CD4-positive, CD25-positive, alpha-beta regulatory T cell (primary cell): Measurements from ENCODE around the gene CRYGA. TPM values are rescaled to one million over a fixed set of nuclear protein-coding genes. Genes with fewer than 3 reads are reported as not detected.

Experiments
- ATAC-seq, 2 donors: fragments of 150-1000 bp; cut with Tn5 transposase; one replicate each; pipeline ENCODE4 v1.10.0; 2021; ENCODE audit warnings: low read depth in 2 of 2, moderate number of reproducible peaks in 2 of 2, moderate library complexity in 1 of 2
- DNase-seq, 3 donors: peaks; one replicate each; pipeline versions ENCODE4 v3.0.0 to v3.0.0-alpha.2; 2012 to 2022; ENCODE audit warnings: mixed read lengths in 1 of 3
- H3K27ac ChIP-seq: one replicate; pipeline ENCODE4 v1.7.0; 2013; ENCODE audit warnings: mild to moderate bottlenecking, low read length; ENCODE audit not compliant: insufficient read depth, poor library complexity, severe bottlenecking
- H3K27me3 ChIP-seq: one replicate; pipeline ENCODE4 v1.7.0; 2013; ENCODE audit warnings: low read length; ENCODE audit not compliant: control insufficient read depth, insufficient read depth
- H3K36me3 ChIP-seq: one replicate; pipeline ENCODE4 v1.7.0; 2013; ENCODE audit warnings: mild to moderate bottlenecking, low read length, moderate library complexity; ENCODE audit not compliant: control insufficient read depth, insufficient read depth
- H3K4me1 ChIP-seq: 2 replicates; pipeline ENCODE4 v1.7.0; 2013; ENCODE audit warnings: mild to moderate bottlenecking, low read length; ENCODE audit not compliant: insufficient read depth, control insufficient read depth, poor library complexity, severe bottlenecking
- H3K4me3 ChIP-seq: one replicate; pipeline ENCODE4 v1.7.0; 2013; ENCODE audit warnings: low read depth, mild to moderate bottlenecking, low read length, moderate library complexity
- H3K9me3 ChIP-seq, 2 experiments: 1 replicate in 1 of 2; 2 replicates in 1 of 2; pipeline ENCODE4 v1.7.0; 2013; ENCODE audit warnings: low read length in 2 of 2, mild to moderate bottlenecking in 1 of 2, moderate library complexity in 1 of 2; ENCODE audit not compliant: control insufficient read depth in 2 of 2
- H3K27ac Mint-ChIP-seq, 3 donors: one replicate each; pipeline ENCODE4 v1.8.0; 2020 to 2022; ENCODE audit warnings: mild to moderate bottlenecking in 3 of 3, mixed read lengths in 3 of 3, moderate library complexity in 2 of 3
- H3K27me3 Mint-ChIP-seq: one replicate; pipeline ENCODE4 v1.8.0; 2022; ENCODE audit warnings: mild to moderate bottlenecking, mixed read lengths
- H3K36me3 Mint-ChIP-seq: one replicate; pipeline ENCODE4 v1.8.0; 2020; ENCODE audit warnings: mixed read lengths
- H3K4me1 Mint-ChIP-seq, 4 donors: one replicate each; pipeline ENCODE4 v1.8.0; 2020 to 2022; ENCODE audit warnings: mixed read lengths in 4 of 4, mild to moderate bottlenecking in 1 of 4
- H3K4me3 Mint-ChIP-seq, 4 donors: one replicate each; pipeline ENCODE4 v1.8.0; 2020 to 2022; ENCODE audit warnings: mild to moderate bottlenecking in 4 of 4, mixed read lengths in 4 of 4, moderate library complexity in 3 of 4
- H3K9me3 Mint-ChIP-seq, 7 donors: one replicate each; pipeline ENCODE4 v1.8.0; 2020 to 2022; ENCODE audit warnings: mixed read lengths in 7 of 7, mild to moderate bottlenecking in 3 of 7, moderate library complexity in 2 of 7
- polyA plus RNA-seq, 4 donors: library from polyadenylated mRNA; unstranded; fragments of 300-500 nt; fragmentation: Illumina TruSeq; gene quantifications; one replicate each; pipeline ENCODE4 v1.2.3, GENCODE V29; 2021
- total RNA-seq: library from RNA; stranded (reverse); gene quantifications from one replicate; pipeline ENCODE4 v1.2.3, GENCODE V29; 2022

CRYGA gene
- not detected for total RNA-seq
- polyA plus RNA-seq: not detected

- Mint-ChIP-seq H3K27me3 (no peaks in the 10 kb centered on the region), H3K9me3 (peaks cover 0 to 2% (median 0%) of the 10 kb centered on the region in 7 donors), H3K36me3 (no peaks in the 10 kb centered on the region), H3K27ac (no peak within 1 kb of the TSS), H3K4me1 (no peaks in the 10 kb centered on the region), H3K4me3 (no peak within 1 kb of the TSS)
- DNase-seq: no peak
- H3K27ac ChIP-seq: no peak within 1 kb of the TSS
- H3K4me3 ChIP-seq: no peak within 1 kb of the TSS
- H3K4me1 ChIP-seq: no peaks in the 10 kb centered on the region
- H3K27me3 ChIP-seq: no peaks in the 10 kb centered on the region
- no peaks in the 10 kb centered on the region for H3K36me3 ChIP-seq
- H3K9me3 ChIP-seq: no peaks in the 10 kb centered on the region
- ATAC-seq: no peak
Measured at GRCh38 chr2:208163489-208163888, at the start of gene CRYGA. Gene CRYGA (minus strand): TSS chr2:208163589. CDS start chr2:208163556, 33 bp downstream.

GRCh38 chr2:208210688-208211451, 47.5 kb upstream of the CRYGA start:
- Histone ChIP-seq H3K27ac (no peak overlapping the region), H3K36me3 (no peaks in the 10 kb centered on the region), H3K4me1 (no peaks in the 10 kb centered on the region), H3K9me3 (no peaks in the 10 kb centered on the region), H3K4me3 (no peak overlapping the region), H3K27me3 (no peaks in the 10 kb centered on the region)
- Mint-ChIP-seq H3K9me3 (no peaks in the 10 kb centered on the region), H3K27ac (no peak overlapping the region), H3K4me1 (peaks cover 0 to 6% (median 5%) of the 10 kb centered on the region in 4 donors), H3K36me3 (no peaks in the 10 kb centered on the region), H3K4me3 (no peak overlapping the region), H3K27me3 (peaks cover 22% of the 10 kb centered on the region)
- ATAC-seq (no peak), DNase-seq (no peak)

- Mint-ChIP-seq H3K27ac (no peak overlapping the region), H3K27me3 (peaks cover 31% of the 10 kb centered on the region), H3K4me3 (no peak overlapping the region), H3K9me3 (no peaks in the 10 kb centered on the region), H3K4me1 (peaks cover 0 to 4% (median 1%) of the 10 kb centered on the region in 4 donors), H3K36me3 (no peaks in the 10 kb centered on the region)
- Histone ChIP-seq H3K27ac (no peak overlapping the region), H3K36me3 (no peaks in the 10 kb centered on the region), H3K4me1 (no peaks in the 10 kb centered on the region), H3K27me3 (no peaks in the 10 kb centered on the region), H3K4me3 (no peak overlapping the region), H3K9me3 (no peaks in the 10 kb centered on the region)
- ATAC-seq: no peak
- no peak for DNase-seq
Measured at GRCh38 chr2:208208335-208209085, 45.1 kb upstream of the CRYGA start.

GRCh38 chr2:208207769-208208168, 44.4 kb upstream of the CRYGA start:
- no peak overlapping the region for H3K4me3 ChIP-seq
- ATAC-seq: no peak
- Mint-ChIP-seq H3K27me3 (peaks cover 31% of the 10 kb centered on the region), H3K4me3 (no peak overlapping the region), H3K9me3 (no peaks in the 10 kb centered on the region), H3K27ac (no peak overlapping the region), H3K36me3 (no peaks in the 10 kb centered on the region), H3K4me1 (peaks cover 0 to 4% (median 0%) of the 10 kb centered on the region in 4 donors)
- H3K27me3 ChIP-seq: no peaks in the 10 kb centered on the region
- H3K36me3 ChIP-seq: no peaks in the 10 kb centered on the region
- H3K9me3 ChIP-seq: no peaks in the 10 kb centered on the region
- no peaks in the 10 kb centered on the region for H3K4me1 ChIP-seq
- H3K27ac ChIP-seq: no peak overlapping the region
- DNase-seq: no peak

- no peaks in the 10 kb centered on the region for H3K36me3 Mint-ChIP-seq
- Histone ChIP-seq H3K4me3 (no peak overlapping the region), H3K4me1 (no peaks in the 10 kb centered on the region), H3K27ac (no peak overlapping the region), H3K36me3 (no peaks in the 10 kb centered on the region), H3K27me3 (no peaks in the 10 kb centered on the region), H3K9me3 (no peaks in the 10 kb centered on the region)
- ATAC-seq (no peak), DNase-seq (no peak)
- H3K9me3 Mint-ChIP-seq: no peaks in the 10 kb centered on the region
- peaks cover 14% of the 10 kb centered on the region for H3K27me3 Mint-ChIP-seq
- no peak overlapping the region for H3K27ac Mint-ChIP-seq
- peaks cover 0 to 4% (median 0%) of the 10 kb centered on the region in 4 donors for H3K4me1 Mint-ChIP-seq
- H3K4me3 Mint-ChIP-seq: no peak overlapping the region
Measured at GRCh38 chr2:208204166-208204565, 40.8 kb upstream of the CRYGA start.

GRCh38 chr2:208195531-208195930, 32.1 kb upstream of the CRYGA start:
- Mint-ChIP-seq H3K36me3 (no peaks in the 10 kb centered on the region), H3K27me3 (peaks cover 8% of the 10 kb centered on the region)

GRCh38 chr2:208192611-208193236, 29.3 kb upstream of the CRYGA start:
- H3K4me3 Mint-ChIP-seq: no peak overlapping the region
- Histone ChIP-seq H3K9me3 (no peaks in the 10 kb centered on the region), H3K27me3 (no peaks in the 10 kb centered on the region), H3K27ac (no peak overlapping the region), H3K4me3 (no peak overlapping the region), H3K4me1 (no peaks in the 10 kb centered on the region), H3K36me3 (no peaks in the 10 kb centered on the region)
- H3K27ac Mint-ChIP-seq: no peak overlapping the region
- no peaks in the 10 kb centered on the region for H3K9me3 Mint-ChIP-seq
- no peak for DNase-seq
- H3K36me3 Mint-ChIP-seq: no peaks in the 10 kb centered on the region
- peaks cover 4% of the 10 kb centered on the region for H3K27me3 Mint-ChIP-seq
- H3K4me1 Mint-ChIP-seq: no peaks in the 10 kb centered on the region
- ATAC-seq: no peak

More at GRCh38 chr2:208195531-208195930, 32.1 kb upstream of the CRYGA start:
- H3K4me3 ChIP-seq: no peak overlapping the region
- ATAC-seq (no peak), DNase-seq (no peak)
- H3K9me3 ChIP-seq: no peaks in the 10 kb centered on the region
- H3K36me3 ChIP-seq: no peaks in the 10 kb centered on the region
- H3K4me1 ChIP-seq: no peaks in the 10 kb centered on the region
- H3K9me3 Mint-ChIP-seq: no peaks in the 10 kb centered on the region
- H3K27ac Mint-ChIP-seq: no peak overlapping the region
- no peak overlapping the region for H3K27ac ChIP-seq
- no peak overlapping the region for H3K4me3 Mint-ChIP-seq
- H3K27me3 ChIP-seq: no peaks in the 10 kb centered on the region
- no peaks in the 10 kb centered on the region for H3K4me1 Mint-ChIP-seq
